VCaP (cell line): ENCODE results near the gene CACNA2D3.

Source experiments
- H3K27ac ChIP-seq: fragments of 450-650 bp; 2 replicates; pipeline ENCODE4 v1.5.1; 2017
- CTCF ChIP-seq: fragments of 450-650 bp; conservative IDR thresholded peaks from 2 replicates; pipeline ENCODE4 v1.5.1; 2017; ENCODE audit warnings: mild to moderate bottlenecking, moderate library complexity

Gene CACNA2D3

GRCh38 chr3:54578417-54578816 is 456.1 kb downstream of the CACNA2D3 start:
- no peak for TF ChIP-seq CTCF
- H3K27ac ChIP-seq, result no peak overlapping the region

GRCh38 chr3:54580453-54580852 is 458.1 kb downstream of the CACNA2D3 start:
- TF ChIP-seq CTCF, result no peak
- no peak overlapping the region for H3K27ac ChIP-seq

GRCh38 chr3:54582424-54582823 is 460.1 kb downstream of the CACNA2D3 start:
- no peak overlapping the region for H3K27ac ChIP-seq
- TF ChIP-seq CTCF, result no peak

GRCh38 chr3:54591157-54591556 is 468.8 kb downstream of the CACNA2D3 start:
- no peak for TF ChIP-seq CTCF
- H3K27ac ChIP-seq, result no peak overlapping the region

- no peak overlapping the region for H3K27ac ChIP-seq
- no peak for TF ChIP-seq CTCF
Measured at GRCh38 chr3:54593653-54594052, 471.3 kb downstream of the CACNA2D3 start.

- no peak overlapping the region for H3K27ac ChIP-seq
- no peak for TF ChIP-seq CTCF
Measured at GRCh38 chr3:54596087-54596486, 473.7 kb downstream of the CACNA2D3 start.

GRCh38 chr3:54599716-54600115 is 477.4 kb downstream of the CACNA2D3 start:
- no peak for TF ChIP-seq CTCF

More at GRCh38 chr3:54599716-54600115, 477.4 kb downstream of the CACNA2D3 start:
- peak overlapping the region; percentile 2; the same call in 1 of the 2 replicates for H3K27ac ChIP-seq
